HUES48 (cell line): ENCODE data around the gene AGXT.

Experiments used
- H3K27ac ChIP-seq: one replicate; pipeline ENCODE4 v1.7.0; 2013; ENCODE audit warnings: low read depth, low read length, inconsistent platforms
- H3K27me3 ChIP-seq: 2 replicates; pipeline ENCODE4 v1.6.1; 2013; ENCODE audit warnings: mild to moderate bottlenecking, low read length; ENCODE audit not compliant: control insufficient read depth, insufficient read depth
- H3K36me3 ChIP-seq: 2 replicates; pipeline ENCODE4 v1.6.1; 2013; ENCODE audit warnings: low read length; ENCODE audit not compliant: control insufficient read depth, insufficient read depth
- H3K4me1 ChIP-seq: 2 replicates; pipeline ENCODE4 v1.6.1; 2013; ENCODE audit warnings: mild to moderate bottlenecking, low read length; ENCODE audit not compliant: control insufficient read depth, insufficient read depth
- H3K4me3 ChIP-seq: 2 replicates; pipeline ENCODE4 v1.5.1; 2013; ENCODE audit warnings: mild to moderate bottlenecking, low read depth, low read length
- H3K9ac ChIP-seq: 2 replicates; pipeline ENCODE4 v1.6.1; 2013; ENCODE audit warnings: mild to moderate bottlenecking, low read depth, low read length, moderate library complexity
- H3K9me3 ChIP-seq: 2 replicates; pipeline ENCODE4 v1.6.1; 2013; ENCODE audit warnings: low read length; ENCODE audit not compliant: control insufficient read depth, insufficient read depth

AGXT gene

GRCh38 chr2:240857039-240858008 is 11.3 kb upstream of the AGXT start:
- H3K36me3 ChIP-seq: no peaks in the 10 kb centered on the region
- H3K9ac ChIP-seq: no peak overlapping the region
- no peaks in the 10 kb centered on the region for H3K27me3 ChIP-seq
- no peaks in the 10 kb centered on the region for H3K4me1 ChIP-seq
- H3K9me3 ChIP-seq: no peaks in the 10 kb centered on the region; the same call in 1 of the 2 replicates
- no peak overlapping the region for H3K27ac ChIP-seq
- H3K4me3 ChIP-seq: no peak overlapping the region

GRCh38 chr2:240858321-240858720 is 10.3 kb upstream of the AGXT start:
- Histone ChIP-seq H3K27me3 (no peaks in the 10 kb centered on the region), H3K27ac (no peak overlapping the region), H3K4me1 (no peaks in the 10 kb centered on the region), H3K4me3 (no peak overlapping the region), H3K9ac (no peak overlapping the region), H3K36me3 (no peaks in the 10 kb centered on the region), H3K9me3 (no peaks in the 10 kb centered on the region; the same call in 1 of the 2 replicates)

- no peaks in the 10 kb centered on the region for H3K36me3 ChIP-seq
- no peaks in the 10 kb centered on the region for H3K4me1 ChIP-seq
- H3K4me3 ChIP-seq: no peak overlapping the region
- H3K27ac ChIP-seq: no peak overlapping the region
- H3K9ac ChIP-seq: no peak overlapping the region
- H3K27me3 ChIP-seq: no peaks in the 10 kb centered on the region
- no peaks in the 10 kb centered on the region; the same call in 1 of the 2 replicates for H3K9me3 ChIP-seq
Measured at GRCh38 chr2:240858871-240859270, 9.8 kb upstream of the AGXT start.

GRCh38 chr2:240861547-240861946 is 7.1 kb upstream of the AGXT start:
- H3K4me3 ChIP-seq: no peak overlapping the region
- no peak overlapping the region for H3K27ac ChIP-seq
- H3K4me1 ChIP-seq: no peaks in the 10 kb centered on the region
- no peak overlapping the region for H3K9ac ChIP-seq
- no peaks in the 10 kb centered on the region for H3K36me3 ChIP-seq
- no peaks in the 10 kb centered on the region for H3K9me3 ChIP-seq
- no peaks in the 10 kb centered on the region for H3K27me3 ChIP-seq

GRCh38 chr2:240864475-240864874 is 4.1 kb upstream of the AGXT start:
- H3K27me3 ChIP-seq: no peaks in the 10 kb centered on the region
- H3K27ac ChIP-seq: no peak overlapping the region

GRCh38 chr2:240865391-240865790 is 3.2 kb upstream of the AGXT start:
- Histone ChIP-seq H3K4me1 (no peaks in the 10 kb centered on the region), H3K27me3 (no peaks in the 10 kb centered on the region), H3K9ac (no peak overlapping the region), H3K9me3 (no peaks in the 10 kb centered on the region), H3K36me3 (no peaks in the 10 kb centered on the region), H3K4me3 (no peak overlapping the region), H3K27ac (no peak overlapping the region)

More at GRCh38 chr2:240864475-240864874, 4.1 kb upstream of the AGXT start:
- Histone ChIP-seq H3K36me3 (no peaks in the 10 kb centered on the region), H3K9ac (no peak overlapping the region), H3K9me3 (no peaks in the 10 kb centered on the region), H3K4me3 (no peak overlapping the region), H3K4me1 (no peaks in the 10 kb centered on the region)

- H3K9me3 ChIP-seq: no peaks in the 10 kb centered on the region
- no peaks in the 10 kb centered on the region for H3K4me1 ChIP-seq
- H3K36me3 ChIP-seq: no peaks in the 10 kb centered on the region
- no peak overlapping the region for H3K9ac ChIP-seq
- no peaks in the 10 kb centered on the region for H3K27me3 ChIP-seq
- H3K27ac ChIP-seq: no peak overlapping the region
- H3K4me3 ChIP-seq: no peak overlapping the region
Measured at GRCh38 chr2:240869109-240869955, 708 bp downstream of the AGXT start.

GRCh38 chr2:240869956-240870875 is 1.6 kb downstream of the AGXT start:
- H3K27me3 ChIP-seq: no peaks in the 10 kb centered on the region
- no peak overlapping the region for H3K9ac ChIP-seq
- no peaks in the 10 kb centered on the region for H3K9me3 ChIP-seq
- H3K4me3 ChIP-seq: no peak overlapping the region
- no peak overlapping the region for H3K27ac ChIP-seq
- no peaks in the 10 kb centered on the region for H3K4me1 ChIP-seq
- H3K36me3 ChIP-seq: no peaks in the 10 kb centered on the region

- no peaks in the 10 kb centered on the region for H3K9me3 ChIP-seq
- no peaks in the 10 kb centered on the region for H3K36me3 ChIP-seq
- no peak overlapping the region for H3K27ac ChIP-seq
- no peak overlapping the region for H3K4me3 ChIP-seq
- H3K4me1 ChIP-seq: no peaks in the 10 kb centered on the region
- no peak overlapping the region for H3K9ac ChIP-seq
- H3K27me3 ChIP-seq: no peaks in the 10 kb centered on the region
Measured at GRCh38 chr2:240871071-240871958, 2.7 kb downstream of the AGXT start.
